ENCODE data around the gene GRB7. TPM values are rescaled to one million over a fixed set of nuclear protein-coding genes. Genes with fewer than 3 reads are reported as not detected.

Gene GRB7
- polyA plus RNA-seq, 1 donor (not counting 4 experiments of a cell fraction or from before 2014, with no cell fraction given): 4.2 TPM

- H3K27ac ChIP-seq (ENCODE audit: control insufficient read depth, insufficient read depth, low read length): no peak overlapping the region
- no peaks in the 10 kb centered on the region for H3K9me3 ChIP-seq (ENCODE audit: control insufficient read depth, low read depth, low read length)
- dilution Hi-C loops (cut with MboI; ENCODE audit: extremely low pct_ligation_motif_present, low sequenced_read_pairs): no loop called here
- peaks cover 21% of the 10 kb centered on the region for H3K4me1 ChIP-seq (ENCODE audit: control insufficient read depth, extremely low read depth, insufficient read depth, low read length)
- H3K27me3 ChIP-seq (ENCODE audit: control insufficient read depth, extremely low read depth, insufficient read depth, low read length): no peaks in the 10 kb centered on the region
- no peak overlapping the region for H2AFZ ChIP-seq (ENCODE audit: control insufficient read depth, low read length)
- H3K79me2 ChIP-seq (ENCODE audit: control insufficient read depth, insufficient read depth, low read length): no peaks in the 10 kb centered on the region
- H3K4me3 ChIP-seq (ENCODE audit: control insufficient read depth in 2 of 3, extremely low read depth in 1 of 3, insufficient read depth in 2 of 3, low read depth in 1 of 3, low read length in 3 of 3): no peak overlapping the region
- H3K4me2 ChIP-seq (ENCODE audit: control insufficient read depth, extremely low read depth, insufficient read depth, low read depth, low read length): no peak overlapping the region
- H3K36me3 ChIP-seq (ENCODE audit: control insufficient read depth in 2 of 2, extremely low read depth in 1 of 2, insufficient read depth in 2 of 2, low read length in 2 of 2): peaks cover 29 to 32% of the 10 kb centered on the region in 2 experiments
- DNase-seq (ENCODE audit: low read depth, low spot score) (no peak), FAIRE-seq (no peak)
- H4K20me1 ChIP-seq (ENCODE audit: control insufficient read depth, extremely low read depth, insufficient read depth, low read length): no peaks in the 10 kb centered on the region
- TF ChIP-seq EZH2 (IDR thresholded peaks at IDR 0.05; ENCODE audit: low read length) (no peak), CTCF (optimal IDR thresholded peaks at IDR 0.05 in 1 of 3, IDR thresholded peaks at IDR 0.05 in 1 of 3, conservative IDR thresholded peaks at IDR 0.05 in 1 of 3; ENCODE audit: extremely low read depth in 1 of 3, insufficient read depth in 2 of 3, low read length in 3 of 3) (no peak)
- H3K9me1 ChIP-seq (ENCODE audit: control insufficient read depth, extremely low read depth, insufficient read depth, low read length): no peaks in the 10 kb centered on the region
- no peak overlapping the region for H3K9ac ChIP-seq (ENCODE audit: control insufficient read depth, extremely low read depth, insufficient read depth, low read length)
Measured at GRCh38 chr17:39745335-39746144, 7.8 kb downstream of the GRB7 start.

- H4K20me1 ChIP-seq (ENCODE audit: control insufficient read depth, extremely low read depth, insufficient read depth, low read length): no peaks in the 10 kb centered on the region
- H3K36me3 ChIP-seq (ENCODE audit: control insufficient read depth in 2 of 2, extremely low read depth in 1 of 2, insufficient read depth in 2 of 2, low read length in 2 of 2): peaks cover 29 to 32% of the 10 kb centered on the region in 2 experiments
- dilution Hi-C loops (cut with MboI; ENCODE audit: extremely low pct_ligation_motif_present, low sequenced_read_pairs): no loop called here
- no peak for FAIRE-seq
- H3K79me2 ChIP-seq (ENCODE audit: control insufficient read depth, insufficient read depth, low read length): no peaks in the 10 kb centered on the region
- no peak overlapping the region for H2AFZ ChIP-seq (ENCODE audit: control insufficient read depth, low read length)
- no peak for DNase-seq (ENCODE audit: low read depth, low spot score)
- H3K4me2 ChIP-seq (ENCODE audit: control insufficient read depth, extremely low read depth, insufficient read depth, low read depth, low read length): no peak overlapping the region
- no peak for TF ChIP-seq EZH2 (IDR thresholded peaks at IDR 0.05; ENCODE audit: low read length)
- TF ChIP-seq CTCF (optimal IDR thresholded peaks at IDR 0.05 in 1 of 3, IDR thresholded peaks at IDR 0.05 in 1 of 3, conservative IDR thresholded peaks at IDR 0.05 in 1 of 3; ENCODE audit: extremely low read depth in 1 of 3, insufficient read depth in 2 of 3, low read length in 3 of 3): no peak
- no peak overlapping the region for H3K9ac ChIP-seq (ENCODE audit: control insufficient read depth, extremely low read depth, insufficient read depth, low read length)
- H3K4me3 ChIP-seq (ENCODE audit: control insufficient read depth in 2 of 3, extremely low read depth in 1 of 3, insufficient read depth in 2 of 3, low read depth in 1 of 3, low read length in 3 of 3): no peak overlapping the region
- H3K9me1 ChIP-seq (ENCODE audit: control insufficient read depth, extremely low read depth, insufficient read depth, low read length): no peaks in the 10 kb centered on the region
- H3K27me3 ChIP-seq (ENCODE audit: control insufficient read depth, extremely low read depth, insufficient read depth, low read length): no peaks in the 10 kb centered on the region
- no peak overlapping the region for H3K27ac ChIP-seq (ENCODE audit: control insufficient read depth, insufficient read depth, low read length)
- no peaks in the 10 kb centered on the region for H3K9me3 ChIP-seq (ENCODE audit: control insufficient read depth, low read depth, low read length)
- H3K4me1 ChIP-seq (ENCODE audit: control insufficient read depth, extremely low read depth, insufficient read depth, low read length): peaks cover 16% of the 10 kb centered on the region
Measured at GRCh38 chr17:39746145-39746461, 8.4 kb downstream of the GRB7 start.
